OCI-LY3 (cell line): Measurements from ENCODE around the gene LRP5.

ENCODE experiments used
- EZH2phosphoT487 ChIP-seq: fragments of 200-600 bp; shearing (Covaris generic); IDR thresholded peaks from 2 replicates; pipeline ENCODE4 v1.6.1; 2018; ENCODE audit warnings: antibody characterized with exemption, mixed run types, low read depth
- TF ChIP-seq, protein P1 (sequence below): fragments of 200-600, 300-600 bp; sonication (generic); IDR thresholded peaks from 2 replicates; pipeline ENCODE4 v1.5.1; 2014; ENCODE audit warnings: antibody characterized with exemption, low read length, low read depth

DNA sequence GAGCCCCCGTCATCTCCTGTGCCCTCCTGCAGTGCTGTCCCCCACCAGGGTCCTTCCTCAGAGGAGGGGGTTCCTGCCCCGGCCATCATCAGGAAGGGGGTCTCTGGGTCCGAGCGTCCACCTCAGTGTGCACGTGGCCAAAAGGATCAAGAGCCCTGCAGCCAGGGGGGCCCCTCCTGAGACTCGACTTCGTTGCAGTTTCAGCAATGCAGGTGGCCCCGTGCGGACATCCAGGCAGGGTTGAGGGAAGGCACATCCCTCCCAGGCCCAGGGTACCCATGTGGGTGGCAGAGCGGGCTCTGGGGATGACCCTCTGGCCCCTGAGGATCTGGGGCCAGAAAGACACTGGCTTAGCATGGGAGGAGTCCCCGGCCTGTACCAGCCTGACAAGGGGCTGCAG lies 41.3 kb downstream of the LRP5 start:
- TF ChIP-seq, protein P1, sequence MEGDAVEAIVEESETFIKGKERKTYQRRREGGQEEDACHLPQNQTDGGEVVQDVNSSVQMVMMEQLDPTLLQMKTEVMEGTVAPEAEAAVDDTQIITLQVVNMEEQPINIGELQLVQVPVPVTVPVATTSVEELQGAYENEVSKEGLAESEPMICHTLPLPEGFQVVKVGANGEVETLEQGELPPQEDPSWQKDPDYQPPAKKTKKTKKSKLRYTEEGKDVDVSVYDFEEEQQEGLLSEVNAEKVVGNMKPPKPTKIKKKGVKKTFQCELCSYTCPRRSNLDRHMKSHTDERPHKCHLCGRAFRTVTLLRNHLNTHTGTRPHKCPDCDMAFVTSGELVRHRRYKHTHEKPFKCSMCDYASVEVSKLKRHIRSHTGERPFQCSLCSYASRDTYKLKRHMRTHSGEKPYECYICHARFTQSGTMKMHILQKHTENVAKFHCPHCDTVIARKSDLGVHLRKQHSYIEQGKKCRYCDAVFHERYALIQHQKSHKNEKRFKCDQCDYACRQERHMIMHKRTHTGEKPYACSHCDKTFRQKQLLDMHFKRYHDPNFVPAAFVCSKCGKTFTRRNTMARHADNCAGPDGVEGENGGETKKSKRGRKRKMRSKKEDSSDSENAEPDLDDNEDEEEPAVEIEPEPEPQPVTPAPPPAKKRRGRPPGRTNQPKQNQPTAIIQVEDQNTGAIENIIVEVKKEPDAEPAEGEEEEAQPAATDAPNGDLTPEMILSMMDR: no peak
- TF ChIP-seq EZH2phosphoT487: no peak
